ENCODE data around the gene ZYX. TPM values are rescaled to one million over a fixed set of nuclear protein-coding genes. Genes with fewer than 3 reads are reported as not detected.
"Not testable (repeated sequence)": the region's sequence is repeated elsewhere in the genome, so short reads cannot be mapped to it uniquely, and the experiment has no call there.

Gene ZYX
- polyA plus RNA-seq, 1 donor (not counting 4 experiments of a cell fraction or from before 2014, with no cell fraction given) = 17.6 TPM

DNA sequence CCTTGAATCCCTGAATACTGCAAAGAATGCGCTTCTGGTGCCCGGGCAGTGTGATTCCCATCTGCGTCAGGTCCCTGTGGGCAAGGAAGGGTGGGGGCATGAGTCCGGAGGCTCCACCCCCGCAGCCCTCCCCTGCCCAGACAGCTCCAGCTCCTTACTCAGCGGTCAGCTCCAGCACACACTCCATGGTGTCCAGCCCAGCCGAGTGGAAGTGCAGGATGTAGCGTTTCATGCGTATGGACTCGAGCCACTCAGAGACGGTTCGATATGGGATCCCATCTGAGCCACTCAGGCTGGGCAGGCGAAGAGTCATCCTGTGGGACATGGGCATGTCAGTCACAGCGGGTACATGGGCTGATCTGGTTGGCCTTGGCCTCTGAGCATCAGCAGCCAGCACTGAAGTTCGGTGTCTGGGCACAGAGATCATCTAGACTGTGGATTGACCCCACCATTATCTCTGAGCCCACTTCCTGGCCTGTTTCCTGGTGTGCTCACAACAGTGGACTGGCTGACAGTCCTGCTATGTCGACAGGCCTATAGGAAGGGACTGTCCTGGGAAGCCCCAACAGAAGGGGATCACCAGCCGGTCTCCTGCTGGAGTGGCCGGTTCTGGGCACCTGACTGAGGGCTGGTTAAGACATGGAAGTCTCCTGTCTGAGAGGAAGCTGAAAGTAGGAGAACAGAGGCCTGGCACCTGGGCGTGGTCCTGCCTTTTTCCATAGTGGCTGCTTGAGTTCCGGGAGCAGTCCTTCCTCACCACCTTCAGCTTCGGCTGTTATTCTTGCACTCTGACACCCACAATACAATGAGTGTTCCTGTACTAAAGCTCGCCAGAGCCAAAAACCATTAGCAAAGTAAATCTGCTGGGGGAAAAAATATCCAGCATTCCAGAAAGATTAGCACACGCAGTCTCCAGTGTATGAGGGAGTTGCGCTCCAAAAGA, 10.6 kb downstream of the ZYX start:
- Histone ChIP-seq H3K79me2 (ENCODE audit: control insufficient read depth, insufficient read depth, low read length) (peaks cover 7% of the 10 kb centered on the region), H3K27ac (ENCODE audit: control insufficient read depth, insufficient read depth, low read length) (no peak overlapping the region), H3K4me2 (ENCODE audit: control insufficient read depth, extremely low read depth, insufficient read depth, low read depth, low read length) (no peak overlapping the region), H3K4me3 (ENCODE audit: control insufficient read depth in 2 of 3, extremely low read depth in 1 of 3, insufficient read depth in 2 of 3, low read depth in 1 of 3, low read length in 3 of 3) (no peak overlapping the region), H3K9ac (ENCODE audit: control insufficient read depth, extremely low read depth, insufficient read depth, low read length) (no peak overlapping the region), H3K36me3 (ENCODE audit: control insufficient read depth in 2 of 2, extremely low read depth in 1 of 2, insufficient read depth in 2 of 2, low read length in 2 of 2) (peaks cover 45 to 59% of the 10 kb centered on the region in 2 experiments), H2AFZ (ENCODE audit: control insufficient read depth, low read length) (no peak overlapping the region), H4K20me1 (ENCODE audit: control insufficient read depth, extremely low read depth, insufficient read depth, low read length) (peaks cover 23% of the 10 kb centered on the region), H3K4me1 (ENCODE audit: control insufficient read depth, extremely low read depth, insufficient read depth, low read length) (peaks cover 4% of the 10 kb centered on the region), H3K9me3 (ENCODE audit: control insufficient read depth, low read depth, low read length) (no peaks in the 10 kb centered on the region), H3K9me1 (ENCODE audit: control insufficient read depth, extremely low read depth, insufficient read depth, low read length) (no peaks in the 10 kb centered on the region), H3K27me3 (ENCODE audit: control insufficient read depth, extremely low read depth, insufficient read depth, low read length) (no peaks in the 10 kb centered on the region)
- DNase-seq (ENCODE audit: low read depth, low spot score) (no peak), FAIRE-seq (no peak)
- no peak for TF ChIP-seq EZH2 (IDR thresholded peaks at IDR 0.05; ENCODE audit: low read length)
- TF ChIP-seq, protein P1, sequence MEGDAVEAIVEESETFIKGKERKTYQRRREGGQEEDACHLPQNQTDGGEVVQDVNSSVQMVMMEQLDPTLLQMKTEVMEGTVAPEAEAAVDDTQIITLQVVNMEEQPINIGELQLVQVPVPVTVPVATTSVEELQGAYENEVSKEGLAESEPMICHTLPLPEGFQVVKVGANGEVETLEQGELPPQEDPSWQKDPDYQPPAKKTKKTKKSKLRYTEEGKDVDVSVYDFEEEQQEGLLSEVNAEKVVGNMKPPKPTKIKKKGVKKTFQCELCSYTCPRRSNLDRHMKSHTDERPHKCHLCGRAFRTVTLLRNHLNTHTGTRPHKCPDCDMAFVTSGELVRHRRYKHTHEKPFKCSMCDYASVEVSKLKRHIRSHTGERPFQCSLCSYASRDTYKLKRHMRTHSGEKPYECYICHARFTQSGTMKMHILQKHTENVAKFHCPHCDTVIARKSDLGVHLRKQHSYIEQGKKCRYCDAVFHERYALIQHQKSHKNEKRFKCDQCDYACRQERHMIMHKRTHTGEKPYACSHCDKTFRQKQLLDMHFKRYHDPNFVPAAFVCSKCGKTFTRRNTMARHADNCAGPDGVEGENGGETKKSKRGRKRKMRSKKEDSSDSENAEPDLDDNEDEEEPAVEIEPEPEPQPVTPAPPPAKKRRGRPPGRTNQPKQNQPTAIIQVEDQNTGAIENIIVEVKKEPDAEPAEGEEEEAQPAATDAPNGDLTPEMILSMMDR (optimal IDR thresholded peaks at IDR 0.05 in 1 of 3, IDR thresholded peaks at IDR 0.05 in 1 of 3, conservative IDR thresholded peaks at IDR 0.05 in 1 of 3; ENCODE audit: extremely low read depth in 1 of 3, insufficient read depth in 2 of 3, low read length in 3 of 3) = no peak
- dilution Hi-C loops (cut with MboI; ENCODE audit: extremely low pct_ligation_motif_present, low sequenced_read_pairs) = no loop called here

- H3K27ac ChIP-seq (ENCODE audit: control insufficient read depth, insufficient read depth, low read length); H3K9ac ChIP-seq (ENCODE audit: control insufficient read depth, extremely low read depth, insufficient read depth, low read length); H3K9me3 ChIP-seq (ENCODE audit: control insufficient read depth, low read depth, low read length); FAIRE-seq; H3K4me3 ChIP-seq (ENCODE audit: control insufficient read depth in 2 of 3, extremely low read depth in 1 of 3, insufficient read depth in 2 of 3, low read depth in 1 of 3, low read length in 3 of 3); H2AFZ ChIP-seq (ENCODE audit: control insufficient read depth, low read length); H3K79me2 ChIP-seq (ENCODE audit: control insufficient read depth, insufficient read depth, low read length); H3K27me3 ChIP-seq (ENCODE audit: control insufficient read depth, extremely low read depth, insufficient read depth, low read length); H3K4me2 ChIP-seq (ENCODE audit: control insufficient read depth, extremely low read depth, insufficient read depth, low read depth, low read length); H3K4me1 ChIP-seq (ENCODE audit: control insufficient read depth, extremely low read depth, insufficient read depth, low read length); DNase-seq (ENCODE audit: low read depth, low spot score); dilution Hi-C loops (cut with MboI; ENCODE audit: extremely low pct_ligation_motif_present, low sequenced_read_pairs); H3K9me1 ChIP-seq (ENCODE audit: control insufficient read depth, extremely low read depth, insufficient read depth, low read length): not testable (repeated sequence)
- Histone ChIP-seq H3K36me3 (ENCODE audit: control insufficient read depth in 2 of 2, extremely low read depth in 1 of 2, insufficient read depth in 2 of 2, low read length in 2 of 2) (peaks cover 45 to 56% of the 10 kb centered on the region in 2 experiments), H4K20me1 (ENCODE audit: control insufficient read depth, extremely low read depth, insufficient read depth, low read length) (peaks cover 18% of the 10 kb centered on the region)
Measured at GRCh38 chr7:143392427-143392826, 11.3 kb downstream of the ZYX start.
